Measurements from ENCODE around the gene RNF212. TPM values are rescaled to one million over a fixed set of nuclear protein-coding genes. Genes with fewer than 3 reads are reported as not detected.
"Not testable (repeated sequence)": the region's sequence is repeated elsewhere in the genome, so short reads cannot be mapped to it uniquely, and the experiment has no call there.

RNF212 gene
- total RNA-seq, 4 donors from 2014 or later: 3.8 to 9.7 (median 7.3) TPM

GRCh38 chr4:1126506-1126905 is 13.1 kb upstream of the RNF212 start:
- intact Hi-C loops (cut with DNase I): no loop called here
- DNase-seq (ENCODE audit: extremely low spot score): no peak
- 48% methylated on average over 1 of the region's 1 CpG for WGBS
- Histone ChIP-seq H3K9me3 (no peaks in the 10 kb centered on the region), H3K27ac (replicated peaks in 1 of 4) (no peak overlapping the region), H3K27me3 (no peaks in the 10 kb centered on the region), H3K4me1 (peaks cover 0 to 10% (median 4%) of the 10 kb centered on the region in 4 donors), H3K36me3 (no peaks in the 10 kb centered on the region), H3K4me3 (no peak overlapping the region)
- TF ChIP-seq EP300 (IDR thresholded peaks at IDR 0.05) (no peak), POLR2A (IDR thresholded peaks at IDR 0.05; ENCODE audit: low read depth) (no peak), CTCF (IDR thresholded peaks at IDR 0.05) (no peak), POLR2AphosphoS5 (IDR thresholded peaks at IDR 0.05) (no peak)

- intact Hi-C loops (cut with DNase I); DNase-seq (ENCODE audit: extremely low spot score): not testable (repeated sequence)
- WGBS: 97% methylated on average over 4 of the region's 4 CpGs
Measured at GRCh38 chr4:1125466-1125865, 12.1 kb upstream of the RNF212 start.

GRCh38 chr4:1124818-1125217 is 11.5 kb upstream of the RNF212 start:
- TF ChIP-seq CTCF (IDR thresholded peaks at IDR 0.05): no peak
- no peak for TF ChIP-seq POLR2AphosphoS5 (IDR thresholded peaks at IDR 0.05)
- no peak for TF ChIP-seq POLR2A (IDR thresholded peaks at IDR 0.05; ENCODE audit: low read depth)
- no peak for TF ChIP-seq EP300 (IDR thresholded peaks at IDR 0.05)
- H3K9me3 ChIP-seq: no peaks in the 10 kb centered on the region
- 81% methylated on average over 4 of the region's 4 CpGs for WGBS

More at GRCh38 chr4:1125466-1125865, 12.1 kb upstream of the RNF212 start:
- H3K9me3 ChIP-seq; H3K27ac ChIP-seq (replicated peaks in 1 of 4); H3K36me3 ChIP-seq; H3K27me3 ChIP-seq; H3K4me3 ChIP-seq; H3K4me1 ChIP-seq: not testable (repeated sequence)

GRCh38 chr4:1122505-1122904 is 9.1 kb upstream of the RNF212 start:
- Histone ChIP-seq H3K9me3 (no peaks in the 10 kb centered on the region), H3K36me3 (no peaks in the 10 kb centered on the region), H3K27me3 (no peaks in the 10 kb centered on the region), H3K27ac (replicated peaks in 1 of 4) (no peak overlapping the region), H3K4me3 (no peak overlapping the region), H3K4me1 (no peaks in the 10 kb centered on the region)
- intact Hi-C loops (cut with DNase I): no loop called here
- TF ChIP-seq CTCF (IDR thresholded peaks at IDR 0.05) (no peak), POLR2A (IDR thresholded peaks at IDR 0.05; ENCODE audit: low read depth) (no peak)
- no peak for DNase-seq (ENCODE audit: extremely low spot score)
- WGBS: 85% methylated on average over 3 of the region's 3 CpGs

More at GRCh38 chr4:1124818-1125217, 11.5 kb upstream of the RNF212 start:
- H3K4me1 ChIP-seq: peaks cover 0 to under 1% (median 0%) of the 10 kb centered on the region in 4 donors
- no peak overlapping the region for H3K27ac ChIP-seq (replicated peaks in 1 of 4)
- no peaks in the 10 kb centered on the region for H3K27me3 ChIP-seq
- no peak for DNase-seq (ENCODE audit: extremely low spot score)
- no peak overlapping the region for H3K4me3 ChIP-seq
- intact Hi-C loops (cut with DNase I): no loop called here
- no peaks in the 10 kb centered on the region for H3K36me3 ChIP-seq

GRCh38 chr4:1116838-1117237 is 3.5 kb upstream of the RNF212 start:
- intact Hi-C loops (cut with DNase I): no loop called here
- 41% methylated on average over 1 of the region's 1 CpG for WGBS
- DNase-seq (ENCODE audit: extremely low spot score): peak; percentile 21
- Histone ChIP-seq H3K27me3 (peaks cover 0 to 27% (median 7%) of the 10 kb centered on the region in 4 donors), H3K4me3 (no peak overlapping the region), H3K27ac (replicated peaks in 1 of 4) (no peak overlapping the region), H3K9me3 (no peaks in the 10 kb centered on the region), H3K4me1 (peaks cover 4 to 8% (median 7%) of the 10 kb centered on the region in 4 donors), H3K36me3 (no peaks in the 10 kb centered on the region)
- no peak for TF ChIP-seq EP300 (IDR thresholded peaks at IDR 0.05)
- TF ChIP-seq POLR2A (IDR thresholded peaks at IDR 0.05; ENCODE audit: low read depth): no peak
- TF ChIP-seq CTCF (IDR thresholded peaks at IDR 0.05): no peak
- TF ChIP-seq POLR2AphosphoS5 (IDR thresholded peaks at IDR 0.05): no peak

All from esophagus muscularis mucosa (tissue), 4 donors.